ENCODE results near the gene ZDHHC7.
"Not testable (repeated sequence)": the region's sequence is repeated elsewhere in the genome, so short reads cannot be mapped to it uniquely, and the experiment has no call there.

ZDHHC7 gene

DNA sequence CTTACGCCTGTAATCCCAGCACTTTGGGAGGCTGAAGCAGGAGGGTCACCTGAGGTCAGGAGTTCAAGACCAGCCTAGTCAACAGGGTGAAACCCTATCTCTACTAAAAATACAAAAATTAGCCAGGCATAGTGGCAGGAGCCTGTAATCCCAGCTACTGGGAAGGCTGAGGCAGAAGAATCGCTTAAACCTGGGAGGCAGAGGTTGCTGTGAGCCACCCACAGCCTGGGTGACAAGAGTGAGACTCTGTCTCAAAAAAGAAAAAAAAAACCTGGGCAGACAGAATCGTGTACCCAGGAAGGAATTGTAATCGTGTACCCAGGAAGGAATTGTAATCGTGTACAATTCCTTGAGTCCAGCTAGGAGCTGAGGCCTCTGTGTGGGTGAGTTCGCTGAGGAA, 72.7 kb downstream of the ZDHHC7 start:
- not testable (repeated sequence) for DNase-seq (ENCODE audit: low read depth)

GRCh38 chr16:84937196-84938005, 73.9 kb downstream of the ZDHHC7 start:
- no peak for DNase-seq (ENCODE audit: low read depth)

GRCh38 chr16:84933774-84934631, 77.3 kb downstream of the ZDHHC7 start:
- no peak for DNase-seq (ENCODE audit: low read depth)

- no peak for DNase-seq (ENCODE audit: low read depth)
These were observed 78.7 kb downstream of the ZDHHC7 start for GRCh38 chr16:84932681-84933080.

GRCh38 chr16:84931506-84931905, 79.8 kb downstream of the ZDHHC7 start:
- no peak for DNase-seq (ENCODE audit: low read depth)

DNA sequence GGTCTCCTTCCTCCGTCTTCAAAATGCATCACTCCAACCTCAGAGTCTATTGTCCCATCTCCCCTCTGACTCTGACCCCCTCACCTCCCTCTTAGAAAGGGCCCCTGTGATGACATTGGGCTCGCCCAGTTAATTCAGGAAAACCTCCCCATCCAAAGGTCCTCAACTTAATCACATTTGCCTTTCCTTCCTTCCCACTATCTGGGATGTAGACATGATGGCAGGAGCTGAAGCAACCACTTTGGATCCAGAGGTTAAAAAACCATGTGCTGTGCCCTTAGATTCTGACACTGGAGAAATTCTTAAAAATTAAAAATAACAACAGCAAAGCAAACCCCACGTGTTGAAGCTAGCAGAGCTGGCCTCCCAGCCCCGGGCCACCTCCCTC, 80.2 kb downstream of the ZDHHC7 start:
- DNase-seq (ENCODE audit: low read depth), result no peak

- no peak for DNase-seq (ENCODE audit: low read depth)
These were observed 80.8 kb downstream of the ZDHHC7 start for GRCh38 chr16:84930298-84931106.

DNA sequence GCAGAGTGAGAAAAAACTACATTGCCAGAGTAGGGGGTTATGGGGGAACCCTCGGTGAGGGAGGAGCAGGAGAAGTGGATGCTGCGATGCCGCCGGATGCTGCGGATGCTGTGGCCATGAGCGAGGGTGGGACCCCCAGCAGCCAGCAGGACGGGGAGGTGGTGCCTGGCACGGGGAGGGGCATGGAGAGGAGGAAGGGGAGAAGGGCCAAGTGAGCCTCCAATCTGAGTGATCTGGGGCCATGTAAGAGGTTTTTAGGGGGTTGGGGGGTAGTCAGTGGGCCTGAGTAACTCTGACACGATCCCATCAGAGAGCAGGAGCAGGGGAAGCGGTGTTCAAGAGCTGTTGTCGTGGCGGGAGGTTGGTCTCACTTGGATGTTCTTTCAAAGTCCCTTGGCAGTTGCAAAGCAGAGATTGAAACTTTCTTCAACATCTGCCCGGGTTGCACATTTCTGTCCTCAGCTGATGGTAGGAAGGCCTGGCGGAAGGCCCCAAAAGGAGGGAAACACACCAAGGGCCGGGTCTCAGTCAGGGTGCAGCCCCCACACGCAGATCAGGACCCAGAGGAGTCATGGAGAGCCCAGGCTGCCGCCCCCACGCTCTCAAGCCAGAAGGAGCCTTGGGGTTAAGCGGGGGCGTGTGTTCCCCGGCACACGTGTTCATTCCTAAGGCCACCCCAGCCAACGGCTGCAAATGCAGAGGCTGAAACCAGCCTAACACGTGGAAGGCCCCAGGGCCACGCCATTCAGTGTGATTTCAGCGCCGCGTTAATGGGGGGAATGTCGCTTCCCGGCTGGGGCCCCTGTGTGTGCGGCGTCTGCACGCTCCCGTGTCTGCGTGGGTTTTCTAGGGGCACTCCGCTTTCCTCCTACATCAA, 81.7 kb downstream of the ZDHHC7 start:
- DNase-seq (ENCODE audit: low read depth), result no peak

GRCh38 chr16:84928679-84929420, 82.5 kb downstream of the ZDHHC7 start:
- no peak for DNase-seq (ENCODE audit: low read depth)

GRCh38 chr16:84927621-84928591, 83.4 kb downstream of the ZDHHC7 start:
- no peak for DNase-seq (ENCODE audit: low read depth)

- DNase-seq (ENCODE audit: low read depth), result no peak
These were observed 84.9 kb downstream of the ZDHHC7 start for GRCh38 chr16:84926462-84926861.

- DNase-seq (ENCODE audit: low read depth), result no peak
These were observed 85.5 kb downstream of the ZDHHC7 start for GRCh38 chr16:84925773-84926372.

- no peak for DNase-seq (ENCODE audit: low read depth)
These were observed 86.1 kb downstream of the ZDHHC7 start for GRCh38 chr16:84925092-84925772.

DNA sequence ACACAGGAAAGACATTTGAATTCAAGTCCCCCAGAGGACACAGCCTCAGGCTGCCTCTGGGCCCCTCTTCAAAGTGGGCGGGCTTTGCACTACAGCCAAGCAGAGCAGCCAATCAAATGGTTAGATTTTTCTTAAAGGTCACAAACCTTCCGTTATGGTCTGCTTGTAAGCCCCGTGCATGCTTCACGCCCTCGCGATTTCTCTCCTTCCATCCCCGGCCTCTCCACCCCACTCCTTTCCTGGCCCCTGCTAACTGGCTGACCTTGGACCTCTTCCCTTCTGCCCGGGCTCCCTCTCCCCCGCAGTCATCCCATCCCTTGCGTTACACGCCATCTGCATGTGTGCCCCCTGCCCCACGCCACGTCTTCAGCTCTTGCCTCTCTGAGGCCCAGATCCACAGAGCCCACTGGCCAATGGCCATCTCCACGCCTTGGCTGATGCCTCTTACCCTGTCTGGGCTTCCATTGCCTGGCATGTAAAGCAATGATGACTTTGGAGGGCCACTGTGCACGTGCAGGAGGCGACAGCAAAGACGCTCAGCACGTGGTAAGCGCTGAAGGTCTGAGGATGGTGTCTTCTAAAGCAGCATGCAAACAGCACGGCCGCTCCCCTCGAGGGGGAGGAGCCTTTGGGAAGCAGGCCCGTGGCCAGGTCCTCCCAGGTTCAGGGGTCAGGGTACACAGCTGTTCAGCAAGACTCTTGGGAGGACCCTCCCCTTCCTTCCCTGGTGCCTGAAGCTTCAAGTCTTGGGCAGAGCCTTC, 86.8 kb downstream of the ZDHHC7 start:
- no peak for DNase-seq (ENCODE audit: low read depth)

All from CMK (cell line).